ENCODE results near the gene ATP8B4.

- TF ChIP-seq CTCF (IDR thresholded peaks at IDR 0.05), result no peak
- no peak for TF ChIP-seq POLR2A (IDR thresholded peaks at IDR 0.05)
- TF ChIP-seq POLR2AphosphoS5 (IDR thresholded peaks at IDR 0.05), result no peak
Observed at GRCh38 chr15:49987896-49988295, 131.1 kb downstream of the ATP8B4 start.

All from prostate gland (tissue), 2 donors.